Natural killer cell (primary cell): Measurements from ENCODE around the gene NT5DC4. TPM values are rescaled to one million over a fixed set of nuclear protein-coding genes. Genes with fewer than 3 reads are reported as not detected.

ENCODE experiments used
- ATAC-seq, 3 donors: fragments of 150-1000 bp in 2 of 3; fragments of 200-7000 bp in 1 of 3; cut with Tn5 transposase; 1 replicate in 1 of 3; 2 replicates in 2 of 3; pipeline ENCODE4 v1.10.0; 2021; ENCODE audit warnings: mild to moderate bottlenecking in 2 of 3, moderate library complexity in 2 of 3
- DNase-seq, 2 donors: peaks; one replicate each; pipeline versions ENCODE4 v3.0.0 to v3.0.0-alpha.2; 2013 to 2021; ENCODE audit warnings: mixed read lengths in 1 of 2
- H3K27ac ChIP-seq: one replicate; pipeline ENCODE4 v1.5.1; 2013; ENCODE audit warnings: mild to moderate bottlenecking, low read length
- H3K27me3 ChIP-seq: one replicate; pipeline ENCODE4 v1.6.1; 2013; ENCODE audit warnings: low read length; ENCODE audit not compliant: control insufficient read depth, insufficient read depth
- H3K36me3 ChIP-seq: one replicate; pipeline ENCODE4 v1.6.1; 2013; ENCODE audit warnings: low read length; ENCODE audit not compliant: control insufficient read depth, insufficient read depth
- H3K4me1 ChIP-seq: one replicate; pipeline ENCODE4 v1.6.1; 2013; ENCODE audit warnings: low read length; ENCODE audit not compliant: control insufficient read depth, insufficient read depth
- H3K4me3 ChIP-seq: one replicate; pipeline ENCODE4 v1.5.1; 2013; ENCODE audit warnings: low read length
- H3K9me3 ChIP-seq: one replicate; pipeline ENCODE4 v1.6.1; 2013; ENCODE audit warnings: low read length; ENCODE audit not compliant: control insufficient read depth, insufficient read depth
- H3K27ac Mint-ChIP-seq, 2 donors: one replicate each; pipeline ENCODE4 v1.8.0; 2022; ENCODE audit warnings: mild to moderate bottlenecking in 2 of 2, mixed read lengths in 2 of 2, moderate library complexity in 1 of 2
- H3K27me3 Mint-ChIP-seq, 2 donors: one replicate each; pipeline ENCODE4 v1.8.0; 2022; ENCODE audit warnings: low read depth in 2 of 2, mixed read lengths in 2 of 2
- H3K36me3 Mint-ChIP-seq: one replicate; pipeline ENCODE4 v1.8.0; 2022; ENCODE audit warnings: mixed read lengths
- H3K4me1 Mint-ChIP-seq, 2 donors: one replicate each; pipeline ENCODE4 v1.8.0; 2022; ENCODE audit warnings: mixed read lengths in 2 of 2
- H3K4me3 Mint-ChIP-seq: one replicate; pipeline ENCODE4 v1.8.0; 2022; ENCODE audit warnings: mild to moderate bottlenecking, moderate library complexity, mixed read lengths
- H3K9me3 Mint-ChIP-seq, 2 donors: one replicate each; pipeline ENCODE4 v1.8.0; 2022; ENCODE audit warnings: mixed read lengths in 2 of 2
- WGBS: methylation state at CpG from one replicate; pipeline ENCODE4 v1.1.7; 2013; ENCODE audit warnings: missing lambda C conversion rate; ENCODE audit not compliant: insufficient coverage; 5-methylcytosine and 5-hydroxymethylcytosine counted together
- intact Hi-C: fragments of 100-400 bp; cut with micrococcal nuclease; formaldehyde crosslinking; loops from one replicate; pipeline ENCODE4 v1.14.2; 2022
- total RNA-seq, 4 donors: library from RNA; stranded (reverse); fragments of 120-200 nt in 1 of 4; gene quantifications; one replicate each; pipeline versions ENCODE4 v1.2.3 to v1.2.4, GENCODE V29; 2013 to 2022
- TF ChIP-seq, protein P1 (sequence below): fragments of 200-600 bp; IDR thresholded peaks from one replicate; pipeline ENCODE4 v1.8.0; 2022; ENCODE audit warnings: antibody characterized with exemption

The NT5DC4 gene
- total RNA-seq, result 1 to 10 TPM in 1 of 3 donors, under 1 TPM in 1, not detected in 1; 0.45 to 2.0 TPM
- total RNA-seq (2013), result 0.16 TPM

DNA sequence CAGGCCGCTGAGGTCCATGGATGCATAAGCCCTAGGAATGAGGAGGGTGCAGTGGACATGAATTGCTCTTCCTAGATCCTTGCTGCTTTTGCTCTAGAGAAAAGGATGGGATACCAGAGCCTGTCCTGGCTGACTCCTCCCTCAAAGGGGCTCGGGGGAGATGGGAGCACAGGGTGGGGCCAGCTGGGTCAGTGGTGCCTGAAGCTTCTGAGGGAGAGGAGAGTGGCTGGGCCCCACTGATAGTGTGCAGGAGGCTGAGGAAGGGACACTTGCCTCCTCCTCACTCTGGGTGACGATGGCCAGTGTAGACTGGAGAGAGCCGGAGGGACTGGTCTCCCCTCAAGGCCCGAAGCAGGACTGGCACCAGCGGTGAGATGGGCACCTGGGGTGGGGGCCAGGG is at the start of gene NT5DC4:
NT5DC4 (plus strand) TSS at position 236 of the 400 bp plus-strand sequence; CDS start at position 296, 60 bp downstream.
- TF ChIP-seq, protein P1, sequence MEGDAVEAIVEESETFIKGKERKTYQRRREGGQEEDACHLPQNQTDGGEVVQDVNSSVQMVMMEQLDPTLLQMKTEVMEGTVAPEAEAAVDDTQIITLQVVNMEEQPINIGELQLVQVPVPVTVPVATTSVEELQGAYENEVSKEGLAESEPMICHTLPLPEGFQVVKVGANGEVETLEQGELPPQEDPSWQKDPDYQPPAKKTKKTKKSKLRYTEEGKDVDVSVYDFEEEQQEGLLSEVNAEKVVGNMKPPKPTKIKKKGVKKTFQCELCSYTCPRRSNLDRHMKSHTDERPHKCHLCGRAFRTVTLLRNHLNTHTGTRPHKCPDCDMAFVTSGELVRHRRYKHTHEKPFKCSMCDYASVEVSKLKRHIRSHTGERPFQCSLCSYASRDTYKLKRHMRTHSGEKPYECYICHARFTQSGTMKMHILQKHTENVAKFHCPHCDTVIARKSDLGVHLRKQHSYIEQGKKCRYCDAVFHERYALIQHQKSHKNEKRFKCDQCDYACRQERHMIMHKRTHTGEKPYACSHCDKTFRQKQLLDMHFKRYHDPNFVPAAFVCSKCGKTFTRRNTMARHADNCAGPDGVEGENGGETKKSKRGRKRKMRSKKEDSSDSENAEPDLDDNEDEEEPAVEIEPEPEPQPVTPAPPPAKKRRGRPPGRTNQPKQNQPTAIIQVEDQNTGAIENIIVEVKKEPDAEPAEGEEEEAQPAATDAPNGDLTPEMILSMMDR, result no peak
- 94% methylated on average over 6 of the region's 6 CpGs for WGBS
- Histone ChIP-seq H3K27me3 (no peaks in the 10 kb centered on the region), H3K9me3 (no peaks in the 10 kb centered on the region), H3K4me3 (no peak within 1 kb of the TSS), H3K4me1 (peaks cover 9% of the 10 kb centered on the region), H3K27ac (no peak within 1 kb of the TSS), H3K36me3 (no peaks in the 10 kb centered on the region)
- peaks cover 0 to 13% of the 10 kb centered on the region in 2 donors for H3K4me1 Mint-ChIP-seq
- DNase-seq, result no peak
- H3K4me3 Mint-ChIP-seq, result no peak within 1 kb of the TSS
- no peak for ATAC-seq
- no peak within 1 kb of the TSS for H3K27ac Mint-ChIP-seq
- H3K36me3 Mint-ChIP-seq, result no peaks in the 10 kb centered on the region
- intact Hi-C loops, result no loop called here
- peaks cover 0 to 7% of the 10 kb centered on the region in 2 donors for H3K27me3 Mint-ChIP-seq
- H3K9me3 Mint-ChIP-seq, result no peaks in the 10 kb centered on the region

DNA sequence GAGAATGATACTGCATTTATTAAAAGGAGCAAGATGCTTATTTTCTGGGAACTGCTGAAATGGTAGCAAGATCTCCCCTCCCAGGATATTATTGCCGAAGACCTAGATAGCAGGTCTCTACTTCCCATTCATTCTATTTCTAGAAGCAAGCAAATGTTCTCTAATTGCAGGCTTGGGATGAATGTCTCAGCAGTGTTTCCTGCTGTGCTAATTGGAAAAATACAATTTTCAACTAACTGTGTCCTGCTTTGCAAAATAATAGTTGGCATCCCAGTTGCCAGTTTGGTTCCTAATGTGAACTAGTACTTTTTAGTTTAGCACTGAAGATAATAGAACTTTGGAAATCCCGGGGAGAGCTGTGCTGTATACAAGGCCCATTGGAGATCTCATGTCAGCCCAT is 49.0 kb upstream of the NT5DC4 start:
- H3K36me3 Mint-ChIP-seq, result no peaks in the 10 kb centered on the region
- peaks cover 10% of the 10 kb centered on the region for H3K4me1 ChIP-seq
- no peak overlapping the region for H3K4me3 Mint-ChIP-seq
- H3K4me3 ChIP-seq, result no peak overlapping the region
- no peaks in the 10 kb centered on the region for H3K9me3 ChIP-seq
- no peaks in the 10 kb centered on the region for H3K27me3 Mint-ChIP-seq
- TF ChIP-seq, protein P1, result no peak
- no peaks in the 10 kb centered on the region for H3K27me3 ChIP-seq
- no peak for ATAC-seq
- no peak overlapping the region for H3K27ac Mint-ChIP-seq
- H3K36me3 ChIP-seq, result no peaks in the 10 kb centered on the region
- no peaks in the 10 kb centered on the region for H3K9me3 Mint-ChIP-seq
- H3K27ac ChIP-seq, result no peak overlapping the region
- no peak for DNase-seq
- WGBS, result 100% methylated on average over 2 of the region's 2 CpGs
- intact Hi-C loops, result no loop called here
- H3K4me1 Mint-ChIP-seq, result peaks cover 8 to 11% of the 10 kb centered on the region in 2 donors

DNA sequence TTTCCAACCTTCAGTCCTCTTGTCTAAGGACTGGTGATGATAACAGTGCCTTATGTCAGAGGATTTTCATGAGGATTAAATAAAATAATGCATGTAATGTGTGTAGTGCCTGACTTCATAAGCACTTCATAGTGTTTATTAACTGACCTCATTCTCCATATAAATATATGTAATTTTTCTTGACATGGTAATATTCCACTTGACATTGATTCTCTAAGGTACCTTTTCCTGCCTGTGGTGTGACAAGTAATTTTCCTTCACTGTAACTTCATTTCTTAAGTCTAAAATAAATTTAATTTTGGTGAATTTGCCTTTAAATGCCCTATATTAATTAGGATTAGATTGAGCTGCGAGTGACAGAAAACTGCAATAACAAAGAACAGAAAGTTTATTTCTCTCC is 47.8 kb upstream of the NT5DC4 start:
- no peaks in the 10 kb centered on the region for H3K27me3 Mint-ChIP-seq
- H3K4me1 Mint-ChIP-seq, result peaks cover 6 to 10% of the 10 kb centered on the region in 2 donors
- no peak overlapping the region for H3K4me3 Mint-ChIP-seq
- Histone ChIP-seq H3K27me3 (no peaks in the 10 kb centered on the region), H3K4me1 (peaks cover 7% of the 10 kb centered on the region), H3K36me3 (no peaks in the 10 kb centered on the region), H3K4me3 (no peak overlapping the region), H3K9me3 (no peaks in the 10 kb centered on the region), H3K27ac (no peak overlapping the region)
- DNase-seq (no peak), ATAC-seq (no peak)
- TF ChIP-seq, protein P1, result no peak
- no peaks in the 10 kb centered on the region for H3K9me3 Mint-ChIP-seq
- H3K36me3 Mint-ChIP-seq, result no peaks in the 10 kb centered on the region
- H3K27ac Mint-ChIP-seq, result no peak overlapping the region
- intact Hi-C loops, result no loop called here
- no CpG with 5 or more reads among the region's 1 CpG for WGBS

DNA sequence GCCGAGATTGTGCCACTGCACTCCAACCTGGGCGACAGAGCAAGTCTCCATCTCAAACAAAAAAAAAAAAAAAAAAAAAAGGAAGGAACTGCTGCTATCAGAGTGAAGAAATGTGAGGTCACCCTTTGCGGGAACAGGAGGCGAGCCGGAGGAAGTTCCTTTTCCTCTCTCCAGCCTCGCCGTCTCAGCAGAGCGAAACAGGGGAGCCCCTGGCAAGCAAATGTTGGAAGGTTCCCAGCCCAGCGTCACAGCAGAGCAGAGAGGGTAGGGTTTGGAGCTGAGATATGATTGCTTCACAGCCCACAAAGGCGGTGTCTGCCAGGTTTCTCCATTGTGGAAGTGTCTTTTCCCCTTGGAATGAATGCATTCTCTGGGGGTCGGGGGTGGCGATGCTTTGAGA is 46.6 kb upstream of the NT5DC4 start:
- Histone ChIP-seq H3K36me3 (no peaks in the 10 kb centered on the region), H3K27me3 (no peaks in the 10 kb centered on the region), H3K27ac (no peak overlapping the region), H3K4me1 (peaks cover 7% of the 10 kb centered on the region), H3K4me3 (no peak overlapping the region), H3K9me3 (no peaks in the 10 kb centered on the region)
- no peak overlapping the region for H3K4me3 Mint-ChIP-seq
- TF ChIP-seq, protein P1, result no peak
- 22% methylated on average over 10 of the region's 12 CpGs for WGBS
- H3K27me3 Mint-ChIP-seq, result no peaks in the 10 kb centered on the region
- no peaks in the 10 kb centered on the region for H3K9me3 Mint-ChIP-seq
- ATAC-seq, result peak in 1 of 3 donors; percentile 66
- intact Hi-C loops, result no loop called here
- peaks cover 6 to 10% of the 10 kb centered on the region in 2 donors for H3K4me1 Mint-ChIP-seq
- peak overlapping the region in 1 of 2 donors; percentile 48 for H3K27ac Mint-ChIP-seq
- DNase-seq, result no peak
- H3K36me3 Mint-ChIP-seq, result no peaks in the 10 kb centered on the region
